AG08395 (cell line): ENCODE data around the gene MARCHF9.
"Not testable (repeated sequence)": the region's sequence is repeated elsewhere in the genome, so short reads cannot be mapped to it uniquely, and the experiment has no call there.

Source experiments
- DNase-seq: peaks from one replicate; pipeline ENCODE4 v3.0.0; 2012; ENCODE audit warnings: mixed read lengths, low spot score

The MARCHF9 gene

GRCh38 chr12:57754411-57755193 is at the start of gene MARCHF9:
Gene MARCHF9, plus strand, starts transcription at chr12:57755103. Its CDS starts 426 bp downstream, at chr12:57755529.
- DNase-seq: peak; percentile 8

GRCh38 chr12:57707250-57707649 is 47.7 kb upstream of the MARCHF9 start:
- no peak for DNase-seq

GRCh38 chr12:57708296-57708695 is 46.6 kb upstream of the MARCHF9 start:
- no peak for DNase-seq

GRCh38 chr12:57712701-57713100 is 42.2 kb upstream of the MARCHF9 start:
- DNase-seq: no peak

- DNase-seq: no peak
Observed at GRCh38 chr12:57713209-57713608, 41.7 kb upstream of the MARCHF9 start.

- not testable (repeated sequence) for DNase-seq
Observed at GRCh38 chr12:57715036-57715748, 39.7 kb upstream of the MARCHF9 start.

GRCh38 chr12:57715786-57716185 is 39.1 kb upstream of the MARCHF9 start:
- DNase-seq: no peak

- DNase-seq: no peak
Observed at GRCh38 chr12:57716305-57716704, 38.6 kb upstream of the MARCHF9 start.

GRCh38 chr12:57717131-57717530 is 37.8 kb upstream of the MARCHF9 start:
- no peak for DNase-seq

- no peak for DNase-seq
Observed at GRCh38 chr12:57717846-57718640, 36.9 kb upstream of the MARCHF9 start.

- DNase-seq: no peak
Observed at GRCh38 chr12:57718641-57719528, 36.0 kb upstream of the MARCHF9 start.

GRCh38 chr12:57719777-57720605 is 34.9 kb upstream of the MARCHF9 start:
- DNase-seq: no peak

- DNase-seq: no peak
Observed at GRCh38 chr12:57720606-57721595, 34.0 kb upstream of the MARCHF9 start.

- not testable (repeated sequence) for DNase-seq
Observed at GRCh38 chr12:57721846-57722608, 32.9 kb upstream of the MARCHF9 start.

GRCh38 chr12:57722716-57723629 is 31.9 kb upstream of the MARCHF9 start:
- no peak for DNase-seq

- DNase-seq: no peak
Observed at GRCh38 chr12:57723630-57723962, 31.3 kb upstream of the MARCHF9 start.
